ENCODE data around the gene TUBA1C. TPM values are rescaled to one million over a fixed set of nuclear protein-coding genes. Genes with fewer than 3 reads are reported as not detected.
A peak's percentile ranks its signal among the peaks of the same experiment; 100 is the strongest.

The TUBA1C gene
- total RNA-seq, 1 donor from 2014 or later: 123 TPM

DNA sequence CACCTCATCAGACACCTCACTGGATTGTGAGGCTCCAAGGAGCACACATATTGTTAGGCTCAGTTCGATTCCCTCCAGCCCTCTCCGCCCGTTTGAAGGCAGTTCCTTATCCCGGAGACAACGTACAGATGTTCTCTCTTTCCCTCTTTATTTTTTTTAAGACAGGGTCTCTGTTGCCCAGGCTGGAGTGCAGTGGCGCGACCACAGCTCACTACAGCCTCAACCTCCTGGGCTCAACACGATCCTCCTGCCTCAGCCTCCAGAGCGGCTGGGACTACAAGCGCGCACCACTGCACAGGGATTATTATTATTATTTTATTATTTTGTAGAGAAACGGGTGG is 57.5 kb downstream of the TUBA1C start:
- H3K4me1 Mint-ChIP-seq: peaks cover 19% of the 10 kb centered on the region
- no peak for DNase-seq (ENCODE audit: low spot score in 2 of 2, unreplicated experiment in 2 of 2)

DNA sequence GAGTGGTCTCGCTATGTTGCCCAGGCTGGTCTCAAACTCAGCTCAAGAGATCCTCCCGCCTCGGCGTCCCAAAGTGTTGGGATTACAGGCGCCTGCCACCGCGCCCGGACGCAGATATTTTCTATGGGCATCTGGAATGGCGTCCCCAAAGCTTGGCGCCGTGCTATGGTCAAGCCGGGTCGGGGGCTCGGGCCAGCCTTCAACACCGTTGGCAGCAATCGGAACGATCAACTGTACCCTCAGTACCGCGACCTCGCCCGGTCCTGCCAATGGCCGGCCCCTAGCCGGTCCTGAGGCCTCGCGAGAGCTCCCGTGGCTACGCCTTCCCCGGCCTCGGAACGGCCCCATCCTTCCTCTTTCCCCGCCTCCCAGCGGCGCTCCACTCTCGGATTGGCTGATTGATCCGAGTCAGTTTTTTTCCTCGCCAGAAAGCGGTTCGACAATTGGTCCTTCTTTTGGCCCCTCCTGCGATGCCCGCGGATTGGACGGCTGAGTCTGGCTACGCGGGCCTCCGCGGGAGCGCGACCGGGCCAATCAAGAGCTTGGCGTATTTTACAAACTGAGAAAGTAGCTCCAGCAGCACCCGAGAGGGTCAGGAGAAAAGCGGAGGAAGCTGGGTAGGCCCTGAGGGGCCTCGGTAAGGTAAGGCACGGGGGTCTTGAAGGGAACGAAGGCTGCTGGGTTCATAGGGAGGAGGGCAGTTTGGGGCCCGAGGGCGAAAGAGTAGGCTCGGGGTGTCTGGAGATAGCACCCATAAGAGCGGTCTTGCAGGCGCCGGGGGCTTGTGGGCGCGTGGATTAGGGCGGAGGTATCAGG is 58.0 kb downstream of the TUBA1C start, which contains the start of gene TROAP:
Gene TROAP, plus strand, starts transcription at position 548 of the 816 bp plus-strand sequence. CDS start 354 bp downstream, outside the sequence.
- Mint-ChIP-seq H3K27me3 (ENCODE audit: low read depth) (peaks cover 8% of the 10 kb centered on the region), H3K4me3 (peak within 1 kb of the TSS; percentile 95), H3K36me3 (peaks cover 5% of the 10 kb centered on the region), H3K4me1 (peaks cover 19% of the 10 kb centered on the region), H3K9me3 (no peaks in the 10 kb centered on the region), H3K27ac (peak within 1 kb of the TSS; percentile 92)
- TF ChIP-seq, protein P1, sequence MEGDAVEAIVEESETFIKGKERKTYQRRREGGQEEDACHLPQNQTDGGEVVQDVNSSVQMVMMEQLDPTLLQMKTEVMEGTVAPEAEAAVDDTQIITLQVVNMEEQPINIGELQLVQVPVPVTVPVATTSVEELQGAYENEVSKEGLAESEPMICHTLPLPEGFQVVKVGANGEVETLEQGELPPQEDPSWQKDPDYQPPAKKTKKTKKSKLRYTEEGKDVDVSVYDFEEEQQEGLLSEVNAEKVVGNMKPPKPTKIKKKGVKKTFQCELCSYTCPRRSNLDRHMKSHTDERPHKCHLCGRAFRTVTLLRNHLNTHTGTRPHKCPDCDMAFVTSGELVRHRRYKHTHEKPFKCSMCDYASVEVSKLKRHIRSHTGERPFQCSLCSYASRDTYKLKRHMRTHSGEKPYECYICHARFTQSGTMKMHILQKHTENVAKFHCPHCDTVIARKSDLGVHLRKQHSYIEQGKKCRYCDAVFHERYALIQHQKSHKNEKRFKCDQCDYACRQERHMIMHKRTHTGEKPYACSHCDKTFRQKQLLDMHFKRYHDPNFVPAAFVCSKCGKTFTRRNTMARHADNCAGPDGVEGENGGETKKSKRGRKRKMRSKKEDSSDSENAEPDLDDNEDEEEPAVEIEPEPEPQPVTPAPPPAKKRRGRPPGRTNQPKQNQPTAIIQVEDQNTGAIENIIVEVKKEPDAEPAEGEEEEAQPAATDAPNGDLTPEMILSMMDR (IDR thresholded peaks at IDR 0.05; ENCODE audit: unreplicated experiment): no peak
- DNase-seq (ENCODE audit: low spot score in 2 of 2, unreplicated experiment in 2 of 2): peak; percentile 91 to 96

More for the DNA sequence above, 57.5 kb downstream of the TUBA1C start:
- Mint-ChIP-seq H3K4me3 (peak overlapping the region; percentile 95), H3K36me3 (peaks cover under 1% of the 10 kb centered on the region), H3K27me3 (ENCODE audit: low read depth) (peaks cover 8% of the 10 kb centered on the region), H3K9me3 (no peaks in the 10 kb centered on the region), H3K27ac (peak overlapping the region; percentile 92)
- TF ChIP-seq, protein P1 (IDR thresholded peaks at IDR 0.05; ENCODE audit: unreplicated experiment): no peak

DNA sequence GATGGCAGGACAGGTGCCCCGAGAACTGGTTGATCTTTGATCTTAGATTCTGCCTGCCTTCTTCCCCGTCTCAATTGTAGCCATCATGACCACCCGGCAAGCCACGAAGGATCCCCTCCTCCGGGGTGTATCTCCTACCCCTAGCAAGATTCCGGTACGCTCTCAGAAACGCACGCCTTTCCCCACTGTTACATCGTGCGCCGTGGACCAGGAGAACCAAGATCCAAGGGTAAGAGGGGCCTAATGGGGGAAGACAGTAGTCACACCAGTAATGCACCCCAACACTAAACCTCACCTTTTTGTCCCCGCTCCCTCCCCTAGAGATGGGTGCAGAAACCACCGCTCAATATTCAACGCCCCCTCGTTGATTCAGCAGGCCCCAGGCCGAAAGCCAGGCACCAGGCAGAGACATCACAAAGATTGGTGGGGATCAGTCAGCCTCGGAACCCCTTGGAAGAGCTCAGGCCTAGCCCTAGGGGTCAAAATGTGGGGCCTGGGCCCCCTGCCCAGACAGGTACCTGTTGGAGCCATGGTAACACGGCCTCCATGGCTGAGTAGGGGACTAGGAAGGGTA is 58.7 kb downstream of the TUBA1C start:
- Mint-ChIP-seq H3K4me1 (peaks cover 19% of the 10 kb centered on the region), H3K9me3 (no peaks in the 10 kb centered on the region), H3K4me3 (peak overlapping the region; percentile 95), H3K27ac (peak overlapping the region; percentile 92), H3K27me3 (ENCODE audit: low read depth) (peaks cover 8% of the 10 kb centered on the region), H3K36me3 (peaks cover 6% of the 10 kb centered on the region)
- TF ChIP-seq, protein P1 (IDR thresholded peaks at IDR 0.05; ENCODE audit: unreplicated experiment): no peak
- DNase-seq (ENCODE audit: low spot score in 2 of 2, unreplicated experiment in 2 of 2): no peak

Other genes starting within 250 kb of the TUBA1C start
- 58.7 to 61.8 TPM (median 59.4 TPM) in 3 replicates for gene PRKAG1, start 246.3 kb upstream of the TUBA1C start, total RNA-seq
- 125 to 137 TPM (median 136 TPM) in 3 replicates for gene KMT2D, start 204.3 kb upstream of the TUBA1C start, total RNA-seq
- gene RHEBL1, start 195.1 kb upstream of the TUBA1C start, total RNA-seq: 0.43 to 0.60 TPM (median 0.53 TPM) in 3 replicates
- 0.38 to 0.63 TPM (median 0.49 TPM) in 3 replicates for gene DHH, start 170.3 kb upstream of the TUBA1C start, total RNA-seq
- 142 to 160 TPM (median 149 TPM) in 3 replicates for gene LMBR1L, start 154.2 kb upstream of the TUBA1C start, total RNA-seq
- gene TUBA1B, start 133.7 kb upstream of the TUBA1C start, total RNA-seq: 745 to 765 TPM (median 754 TPM) in 3 replicates
- 343 to 347 TPM (median 343 TPM) in 3 replicates for gene TUBA1A, start 76.0 kb upstream of the TUBA1C start, total RNA-seq
- 0.38 TPM in 1 of 3 replicates, not detected in the others for gene PRPH, start 30.1 kb downstream of the TUBA1C start, total RNA-seq
- 29.5 to 30.8 TPM (median 29.8 TPM) in 3 replicates for gene TROAP, start 58.2 kb downstream of the TUBA1C start, total RNA-seq
- gene C1QL4, start 72.1 kb downstream of the TUBA1C start, total RNA-seq: 0.20 TPM in 2 of 3 replicates, not detected in the other
- gene DNAJC22, start 81.8 kb downstream of the TUBA1C start, total RNA-seq: 13.2 to 15.3 TPM (median 14.4 TPM) in 3 replicates
- 68.3 to 71.2 TPM (median 69.0 TPM) in 3 replicates for gene SPATS2, start 102.4 kb downstream of the TUBA1C start, total RNA-seq